GM13976 (cell line): ENCODE measurements around the gene SH3BP1.
"Not testable (repeated sequence)": the region's sequence is repeated elsewhere in the genome, so short reads cannot be mapped to it uniquely, and the experiment has no call there.

Experiments
- DNase-seq: peaks from one replicate; pipeline ENCODE4 v3.0.0; 2012; ENCODE audit warnings: low spot score
- in situ Hi-C: fragments of 300-500 bp; cut with MboI; formaldehyde crosslinking; loops from one replicate; pipeline ENCODE4 v1.12.0; 2022; ENCODE audit warnings: low sequenced_read_pairs, mixed read lengths, inconsistent platforms; ENCODE audit not compliant: unreplicated experiment
- TF ChIP-seq, protein P1 (sequence below): IDR thresholded peaks from 2 replicates; pipeline ENCODE4 v1.5.1; 2012; ENCODE audit warnings: borderline replicate concordance, mild to moderate bottlenecking; ENCODE audit not compliant: insufficient read depth; ENCODE audit errors: extremely low read depth, missing control alignments, control extremely low read depth

The SH3BP1 gene

DNA sequence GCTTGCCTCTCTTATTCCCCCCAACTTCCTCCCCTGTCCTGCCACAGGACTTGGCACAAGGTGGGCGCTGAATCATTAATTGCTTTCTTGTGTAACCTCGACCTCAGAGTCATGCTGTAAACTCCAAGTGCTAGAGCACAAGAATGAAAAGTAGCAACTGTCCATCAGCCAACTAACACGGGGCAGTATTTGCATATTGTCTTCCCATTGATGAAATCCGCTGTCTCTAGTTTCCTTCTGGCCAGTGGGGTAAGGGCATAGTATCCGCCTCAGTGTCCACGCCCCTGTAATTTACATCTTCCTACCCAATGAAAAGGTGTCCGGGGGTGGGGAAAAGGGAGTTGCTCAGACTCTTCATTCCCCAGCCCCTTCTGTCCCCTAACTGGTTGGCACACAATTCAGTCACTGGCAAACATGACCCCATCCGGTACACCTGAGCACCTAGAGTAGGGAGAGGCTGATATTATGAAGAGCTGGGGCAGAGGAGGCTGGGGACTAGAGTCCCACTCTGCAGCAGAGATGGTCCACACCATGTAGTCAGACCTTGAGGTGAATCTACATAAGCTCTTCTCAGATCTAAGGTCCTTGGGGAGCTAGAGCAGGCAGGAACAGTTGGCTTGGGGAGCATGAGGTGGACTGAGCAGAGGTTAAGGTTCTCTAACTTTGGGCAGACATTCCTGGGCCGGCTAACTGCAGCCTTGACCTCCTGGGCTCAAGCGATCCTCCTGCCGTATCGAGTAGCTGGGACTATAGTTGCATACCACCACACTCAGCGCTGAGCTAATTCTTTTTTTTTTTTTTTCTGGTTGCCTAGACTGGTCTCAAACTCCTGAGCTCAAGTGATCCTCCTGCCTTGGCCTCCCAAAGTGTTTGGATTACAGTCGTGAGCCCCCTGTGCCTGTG lies 37.7 kb upstream of the SH3BP1 start:
- TF ChIP-seq, protein P1, sequence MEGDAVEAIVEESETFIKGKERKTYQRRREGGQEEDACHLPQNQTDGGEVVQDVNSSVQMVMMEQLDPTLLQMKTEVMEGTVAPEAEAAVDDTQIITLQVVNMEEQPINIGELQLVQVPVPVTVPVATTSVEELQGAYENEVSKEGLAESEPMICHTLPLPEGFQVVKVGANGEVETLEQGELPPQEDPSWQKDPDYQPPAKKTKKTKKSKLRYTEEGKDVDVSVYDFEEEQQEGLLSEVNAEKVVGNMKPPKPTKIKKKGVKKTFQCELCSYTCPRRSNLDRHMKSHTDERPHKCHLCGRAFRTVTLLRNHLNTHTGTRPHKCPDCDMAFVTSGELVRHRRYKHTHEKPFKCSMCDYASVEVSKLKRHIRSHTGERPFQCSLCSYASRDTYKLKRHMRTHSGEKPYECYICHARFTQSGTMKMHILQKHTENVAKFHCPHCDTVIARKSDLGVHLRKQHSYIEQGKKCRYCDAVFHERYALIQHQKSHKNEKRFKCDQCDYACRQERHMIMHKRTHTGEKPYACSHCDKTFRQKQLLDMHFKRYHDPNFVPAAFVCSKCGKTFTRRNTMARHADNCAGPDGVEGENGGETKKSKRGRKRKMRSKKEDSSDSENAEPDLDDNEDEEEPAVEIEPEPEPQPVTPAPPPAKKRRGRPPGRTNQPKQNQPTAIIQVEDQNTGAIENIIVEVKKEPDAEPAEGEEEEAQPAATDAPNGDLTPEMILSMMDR, result no peak
- no peak for DNase-seq
- in situ Hi-C loops, result no loop called here

DNA sequence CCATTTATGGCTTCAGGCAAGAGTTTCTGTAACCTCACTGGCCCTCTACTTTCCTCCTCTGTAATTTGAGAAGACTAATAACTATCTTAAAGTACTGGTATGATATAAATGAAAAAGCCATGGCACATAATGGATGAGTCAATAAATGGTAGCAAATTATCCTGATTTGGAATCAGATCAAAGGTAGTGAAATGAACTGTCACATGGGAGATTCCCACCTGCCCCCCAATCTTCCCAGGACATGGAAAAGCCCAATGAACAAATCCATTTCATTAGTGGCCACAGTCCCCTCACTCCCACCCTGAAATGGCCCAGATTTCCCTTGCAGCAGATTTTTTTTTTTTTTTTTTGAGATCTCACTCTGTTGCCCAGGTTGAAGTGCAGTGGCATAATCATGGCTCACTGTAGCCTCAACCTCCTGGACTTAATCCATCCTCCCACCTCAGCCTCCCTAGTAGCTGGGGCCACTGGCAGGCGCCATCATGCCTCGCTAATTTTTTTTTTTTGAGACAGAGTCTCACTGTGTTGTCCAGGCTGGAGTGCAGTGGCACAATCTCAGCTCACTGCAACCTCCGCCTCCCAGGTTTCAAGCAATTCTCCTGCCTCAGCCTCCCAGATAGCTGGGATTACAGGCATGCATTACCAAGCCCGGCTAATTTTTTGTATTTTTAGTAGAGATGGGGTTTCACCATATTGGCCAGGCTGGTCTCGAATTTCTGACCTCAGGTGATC lies 36.8 kb upstream of the SH3BP1 start:
- in situ Hi-C loops, DNase-seq: not testable (repeated sequence)

DNA sequence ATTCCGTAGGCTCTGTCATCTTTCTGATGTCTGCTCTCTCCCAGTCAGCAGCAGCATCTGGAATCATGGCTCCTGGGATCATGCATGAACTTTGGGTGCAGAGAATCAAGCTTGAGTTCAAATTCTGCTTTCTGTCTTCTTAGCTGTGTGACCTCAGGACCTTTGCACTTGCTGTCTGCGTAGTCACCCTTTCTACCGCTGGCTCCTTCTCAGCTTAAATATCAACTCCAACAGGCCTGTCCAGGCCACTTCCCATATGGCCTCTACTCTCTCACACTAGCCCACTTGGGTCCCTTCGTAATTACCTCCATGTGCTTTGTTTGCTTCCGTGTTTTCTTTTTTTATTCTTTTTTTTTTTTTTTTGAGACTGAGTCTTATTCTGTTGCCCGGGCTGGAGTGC lies 35.4 kb upstream of the SH3BP1 start:
- TF ChIP-seq, protein P1, result no peak
- in situ Hi-C loops, result no loop called here
- DNase-seq, result no peak

DNA sequence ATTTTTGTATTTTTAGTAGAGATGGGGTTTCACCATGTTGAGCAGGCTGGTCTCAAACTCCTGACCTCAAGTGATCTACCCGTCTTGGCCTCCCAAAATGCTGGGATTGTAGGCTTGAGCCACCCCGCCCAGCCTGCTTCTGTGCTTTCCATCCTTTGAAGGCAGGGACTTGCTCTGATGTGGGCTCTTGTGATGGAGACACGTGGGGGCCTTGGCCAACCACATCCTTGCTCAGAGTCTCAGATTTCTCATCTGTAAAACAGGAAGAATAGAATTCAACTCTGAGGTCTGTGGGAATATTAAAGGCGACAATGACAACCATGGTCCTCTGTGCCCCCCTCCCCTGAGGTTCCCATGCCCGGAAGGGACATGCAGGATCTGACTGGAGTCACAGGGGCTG lies 34.6 kb upstream of the SH3BP1 start:
- in situ Hi-C loops, result no loop called here
- TF ChIP-seq, protein P1, result no peak
- no peak for DNase-seq

DNA sequence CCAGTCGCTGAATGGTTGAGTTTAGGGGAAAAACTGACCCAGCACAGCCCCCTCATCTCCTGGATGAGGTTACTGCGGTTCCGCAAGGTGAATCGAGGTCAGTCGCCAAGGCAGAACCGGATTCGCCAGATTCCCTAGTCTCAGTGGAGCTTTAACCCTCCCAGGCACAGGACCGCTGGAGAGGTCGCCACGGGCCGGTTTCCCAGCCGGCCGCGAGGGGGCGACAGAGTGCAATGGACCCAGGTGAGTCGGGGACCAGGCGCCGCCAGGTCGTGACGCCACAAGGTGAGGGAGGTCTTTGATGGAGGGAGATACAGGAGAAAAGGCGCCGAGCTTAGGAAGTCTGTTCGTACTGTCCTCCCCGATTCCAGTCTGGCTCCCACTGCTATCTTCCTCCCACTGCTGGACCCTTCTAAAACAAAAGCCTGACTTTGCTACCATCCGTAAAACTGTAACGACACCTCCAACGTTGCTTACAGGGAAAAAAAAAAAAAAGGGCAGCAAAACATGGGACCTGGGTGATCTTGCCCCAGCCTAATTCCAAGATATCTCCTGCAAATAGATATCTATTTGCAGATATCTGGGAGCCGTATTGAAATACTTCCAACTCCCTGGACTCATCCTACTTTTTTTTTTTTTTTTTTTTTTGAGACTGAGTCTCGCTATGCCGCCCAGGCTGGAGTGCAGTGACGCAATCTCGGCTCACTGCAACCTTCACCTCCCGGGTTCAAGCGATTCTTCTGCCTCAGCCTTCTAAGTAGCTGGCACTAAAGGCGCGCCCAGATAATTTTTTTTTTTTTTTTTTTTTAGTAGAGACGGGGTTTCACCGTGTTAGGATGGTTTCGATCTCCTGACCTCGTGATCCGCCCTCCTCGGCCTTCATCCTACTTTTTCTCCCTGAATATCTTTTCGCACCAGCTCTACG lies 32.2 kb upstream of the SH3BP1 start:
- in situ Hi-C loops, result no loop called here
- DNase-seq, result peak; percentile 87
- TF ChIP-seq, protein P1, result peak; percentile 97

DNA sequence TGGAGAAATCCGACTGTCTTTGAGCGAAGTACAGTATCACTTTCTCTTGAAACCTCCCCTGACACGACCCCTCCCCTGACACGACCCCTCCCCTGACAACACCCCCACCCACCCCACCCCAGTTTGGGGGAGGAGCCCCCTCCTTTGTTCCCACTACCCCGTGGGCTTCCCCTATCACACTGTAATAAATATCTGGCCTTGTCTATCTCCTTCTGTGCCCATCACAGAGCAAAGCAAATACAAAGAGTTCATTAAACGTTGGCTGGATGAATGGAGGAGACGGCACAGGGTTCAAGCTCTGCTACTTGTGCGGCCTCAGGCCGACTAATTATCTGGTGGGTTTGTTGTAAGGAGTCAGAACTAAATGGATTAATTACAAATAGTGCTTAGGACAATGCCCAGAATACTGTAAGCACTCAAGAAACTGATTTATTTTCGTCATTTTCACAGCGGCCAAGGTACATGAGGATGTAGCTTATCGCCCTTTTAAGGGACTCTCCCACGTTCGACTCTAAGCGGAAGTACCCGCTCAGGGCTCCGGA lies 31.5 kb upstream of the SH3BP1 start:
- TF ChIP-seq, protein P1, result no peak
- DNase-seq, result peak; percentile 35
- in situ Hi-C loops, result no loop called here
